ENCODE data around the gene LPCAT1. TPM values are rescaled to one million over a fixed set of nuclear protein-coding genes. Genes with fewer than 3 reads are reported as not detected.
"Not testable (repeated sequence)": the region's sequence is repeated elsewhere in the genome, so short reads cannot be mapped to it uniquely, and the experiment has no call there.

Gene LPCAT1
- total RNA-seq, 2 donors from 2014 or later, result 13.8 to 16.7 TPM

DNA sequence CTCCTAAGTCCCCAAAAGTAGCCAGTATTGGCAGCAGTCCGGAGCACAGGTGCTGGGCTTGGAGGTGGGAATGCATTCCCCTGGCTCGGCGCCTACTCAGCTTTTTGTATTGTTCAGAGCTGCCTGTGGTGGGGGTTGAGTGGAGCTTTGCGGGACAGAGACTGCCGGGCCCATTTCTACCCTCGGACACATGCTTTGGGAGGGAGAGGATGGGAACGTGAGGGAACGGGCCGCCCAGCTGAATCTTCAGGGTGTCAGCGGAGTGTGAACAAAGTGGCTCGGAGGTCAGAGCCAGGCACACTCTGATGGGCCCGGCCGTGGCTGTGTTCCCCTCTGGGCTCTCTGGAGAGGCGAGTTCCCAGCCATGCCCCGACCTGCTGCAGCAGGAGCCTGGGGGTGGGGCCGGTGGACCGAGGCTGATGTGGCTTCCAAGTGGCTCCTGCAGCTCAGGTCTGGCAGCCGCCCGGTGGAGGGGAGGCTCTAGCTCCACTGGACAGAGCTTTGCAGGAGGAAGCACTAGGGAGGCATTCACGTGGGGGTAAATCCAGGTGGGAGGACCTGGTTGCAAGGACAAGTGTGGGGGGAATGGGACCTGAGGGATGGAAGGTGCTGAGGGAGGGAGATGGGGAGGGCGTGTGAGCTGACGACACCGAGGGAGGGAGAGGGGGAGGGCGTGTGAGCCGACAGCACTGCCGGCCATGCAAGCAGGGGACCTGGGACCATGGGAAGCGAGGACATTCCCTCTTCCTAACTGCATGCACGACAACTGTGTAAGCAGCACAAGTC is 47.4 kb downstream of the LPCAT1 start:
- ATAC-seq (no peak), DNase-seq (peak in 1 of 2 donors; percentile 23)
- intact Hi-C loops (cut with DNase I, micrococcal nuclease), result no loop called here

- DNase-seq; ATAC-seq; intact Hi-C loops (cut with DNase I, micrococcal nuclease): not testable (repeated sequence)
Measured at GRCh38 chr5:1475544-1475900, 48.2 kb downstream of the LPCAT1 start.

- ATAC-seq (no peak), DNase-seq (no peak)
- intact Hi-C loops (cut with DNase I, micrococcal nuclease), result no loop called here
Measured at GRCh38 chr5:1474866-1475543, 48.8 kb downstream of the LPCAT1 start.

- intact Hi-C loops (cut with DNase I, micrococcal nuclease), result no loop called here
- ATAC-seq (no peak), DNase-seq (no peak)
Measured at GRCh38 chr5:1474183-1474839, 49.4 kb downstream of the LPCAT1 start.

DNA sequence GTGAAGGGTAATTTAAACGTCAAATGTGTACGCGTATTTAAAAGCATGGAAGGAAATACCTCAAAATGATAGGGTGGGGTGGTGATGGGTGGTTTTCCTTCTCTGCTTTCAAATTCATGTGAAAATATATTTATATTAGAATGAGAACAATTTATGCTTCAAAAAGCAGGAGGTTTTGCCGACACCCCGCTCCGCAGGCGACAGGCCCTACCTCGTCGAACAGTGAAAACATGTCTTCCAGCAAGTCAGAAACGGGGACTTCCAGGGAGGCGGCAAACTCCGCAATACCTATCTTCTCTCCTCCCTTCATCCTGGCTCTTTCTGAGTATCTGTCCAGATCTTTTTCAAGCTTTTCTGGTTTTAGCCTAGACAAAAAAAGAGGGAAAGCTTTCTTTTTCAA is 50.0 kb downstream of the LPCAT1 start:
- ATAC-seq, result no peak
- intact Hi-C loops (cut with DNase I, micrococcal nuclease), result no loop called here
- no peak for DNase-seq

DNA sequence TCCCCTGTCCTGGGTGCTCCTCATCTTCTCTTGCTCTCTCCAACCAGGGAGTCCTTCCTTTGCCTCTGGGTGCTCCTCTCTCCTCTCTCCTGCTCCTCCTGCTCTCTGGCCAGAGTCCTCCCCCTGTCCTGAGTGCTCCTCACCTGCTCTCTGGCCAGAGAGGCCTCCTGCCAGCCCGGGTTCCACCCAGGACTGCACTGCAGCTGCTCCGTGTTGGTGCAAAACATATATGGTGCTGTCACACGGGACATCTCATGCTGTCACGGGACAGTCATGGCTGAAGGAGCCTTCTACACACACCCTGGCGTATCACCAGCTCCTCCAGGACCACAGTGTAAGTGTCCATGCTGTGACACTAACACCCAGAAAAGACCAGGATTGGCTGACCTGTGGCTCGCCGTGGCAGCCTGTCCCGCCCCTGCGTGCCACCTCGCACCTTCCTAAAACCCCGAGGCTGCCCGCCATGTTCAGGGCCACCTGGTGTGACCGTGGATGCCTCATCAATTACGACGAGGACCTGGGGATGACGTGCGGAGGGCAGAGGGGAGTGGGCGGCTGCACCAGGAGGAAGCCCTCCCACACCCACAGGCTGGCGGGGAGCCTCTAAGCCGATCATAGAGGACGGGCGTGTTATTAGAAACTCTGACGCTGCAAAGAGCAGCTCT is 50.7 kb downstream of the LPCAT1 start:
- DNase-seq, result peak in 1 of 2 donors; percentile 20
- ATAC-seq, result no peak
- intact Hi-C loops (cut with DNase I, micrococcal nuclease), result no loop called here

DNA sequence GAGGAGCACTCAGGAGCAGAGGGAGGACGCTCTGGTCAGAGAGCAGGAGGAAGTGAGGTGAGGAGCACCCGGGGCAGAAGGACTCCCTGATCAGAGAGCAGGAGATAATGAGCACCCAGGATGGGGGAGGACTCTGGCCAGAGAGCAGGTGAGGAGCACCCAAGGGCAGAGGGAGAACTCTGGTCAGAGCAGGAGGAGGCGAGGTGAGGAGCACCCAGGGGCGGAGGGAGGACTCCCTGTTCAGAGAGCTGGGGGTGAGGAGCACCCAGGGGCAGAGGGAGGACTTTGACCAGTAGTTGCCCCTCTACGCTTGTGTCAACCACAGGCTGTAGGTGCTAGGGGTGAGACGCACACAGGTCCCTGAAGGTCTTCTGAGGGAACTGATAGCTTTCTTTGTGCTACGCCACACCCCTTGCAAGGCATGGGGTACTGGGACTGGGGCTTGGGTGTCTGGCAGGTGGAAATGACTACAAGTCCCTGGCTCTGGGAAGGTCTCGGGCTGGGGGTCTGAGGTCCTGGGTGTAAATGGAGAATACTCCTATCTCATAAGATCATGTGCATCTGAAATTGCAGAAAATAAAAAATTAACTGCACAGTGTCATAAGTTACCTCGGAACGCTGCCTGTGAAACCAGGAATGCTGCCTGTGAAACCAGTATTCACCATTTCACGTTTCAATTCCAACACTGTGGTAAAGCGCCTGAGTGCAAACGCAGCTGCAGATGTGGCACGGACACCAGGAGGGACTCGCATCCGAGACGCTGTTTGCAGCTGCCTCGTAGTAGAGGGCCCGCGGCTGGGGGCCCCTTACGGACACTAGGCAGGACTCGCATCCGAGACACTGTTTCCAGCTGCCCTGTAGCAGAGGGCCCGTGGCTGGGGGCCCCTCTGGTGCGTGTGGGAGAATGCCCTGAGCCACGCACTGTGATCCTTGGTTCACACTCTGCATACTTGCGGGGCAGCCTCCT is 51.5 kb downstream of the LPCAT1 start:
- intact Hi-C loops (cut with DNase I, micrococcal nuclease), result no loop called here
- ATAC-seq (no peak), DNase-seq (peak in 1 of 2 donors; percentile 19)

DNA sequence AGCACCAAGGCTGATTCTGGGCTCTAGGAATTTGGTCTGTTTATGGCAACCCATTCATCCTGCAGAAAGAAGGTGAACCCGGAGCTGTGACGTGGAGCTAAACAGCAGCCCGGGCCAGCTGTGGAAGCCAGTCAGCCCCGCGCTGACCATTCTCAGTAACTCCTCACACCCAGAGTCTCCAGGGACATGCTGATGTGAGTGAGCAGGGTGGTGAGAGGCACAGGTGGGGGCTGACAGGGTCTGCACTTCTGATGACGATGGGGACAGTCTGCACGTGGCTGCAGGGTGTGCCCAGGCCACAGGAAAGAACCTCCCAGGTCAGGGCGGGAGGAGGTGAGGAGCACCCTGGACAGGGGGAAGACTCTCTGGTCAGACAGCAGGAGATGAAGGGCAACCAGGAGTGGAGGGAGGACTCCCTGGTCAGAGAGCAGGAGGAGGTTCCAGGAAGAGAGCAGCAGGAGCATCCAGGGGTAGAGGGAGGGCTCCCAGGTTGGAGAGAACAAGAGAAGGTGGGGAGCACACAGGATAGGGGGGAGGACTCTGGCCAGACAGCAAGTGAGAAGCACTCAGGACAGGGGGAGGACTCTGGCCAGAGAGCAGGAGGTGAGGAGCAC is 52.4 kb downstream of the LPCAT1 start:
- intact Hi-C loops (cut with DNase I, micrococcal nuclease), result no loop called here
- ATAC-seq (no peak), DNase-seq (no peak)

GRCh38 chr5:1470762-1471211 is 53.0 kb downstream of the LPCAT1 start:
- ATAC-seq, result peak; percentile 50
- intact Hi-C loops (cut with DNase I, micrococcal nuclease), result no loop called here
- DNase-seq, result peak in 1 of 2 donors; percentile 18

DNA sequence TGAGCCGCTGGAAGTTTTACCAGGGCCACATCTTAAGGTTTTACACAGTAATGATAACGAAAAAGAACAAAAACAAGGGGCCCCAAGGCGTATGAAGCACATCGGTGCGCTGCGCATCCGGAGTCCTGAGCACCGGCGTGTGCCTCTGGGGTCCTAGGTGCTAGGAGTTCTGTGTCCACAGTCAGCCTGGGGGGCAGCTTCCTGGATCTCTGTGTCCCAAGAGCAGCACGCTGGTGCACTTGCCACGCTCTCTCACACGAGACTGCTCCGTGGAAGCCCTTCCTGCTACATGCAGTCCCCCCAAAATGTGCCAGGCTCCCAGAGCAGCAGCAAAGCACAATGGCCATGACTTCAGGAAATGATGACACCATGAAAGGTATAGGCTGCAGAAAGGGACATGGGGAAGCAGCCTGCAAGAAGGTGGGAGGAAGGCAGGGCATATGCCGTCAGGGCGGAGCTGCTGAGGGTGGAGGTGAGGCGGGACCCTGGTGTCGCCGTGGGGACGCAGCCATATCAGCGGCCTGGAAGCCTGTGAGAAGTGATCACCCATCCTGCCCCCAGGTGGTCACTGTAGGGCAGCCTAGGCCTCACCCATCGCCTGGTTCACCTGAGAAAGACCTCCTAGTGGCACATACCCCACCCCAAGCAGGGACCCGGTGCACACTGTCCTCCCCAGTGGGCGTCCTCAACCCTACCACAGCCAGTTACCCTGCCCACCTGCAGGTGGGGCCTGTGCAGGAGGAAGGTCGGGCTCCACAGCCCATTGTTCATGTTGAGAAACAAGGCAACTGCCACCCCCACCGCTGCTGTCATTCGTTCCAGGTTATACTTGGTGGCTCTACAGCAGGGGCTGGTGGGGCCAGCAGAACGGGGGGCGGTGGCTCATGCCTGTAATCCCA is 54.9 kb downstream of the LPCAT1 start:
- ATAC-seq (no peak), DNase-seq (peak in 1 of 2 donors; percentile 21)
- intact Hi-C loops (cut with DNase I, micrococcal nuclease), result no loop called here

DNA sequence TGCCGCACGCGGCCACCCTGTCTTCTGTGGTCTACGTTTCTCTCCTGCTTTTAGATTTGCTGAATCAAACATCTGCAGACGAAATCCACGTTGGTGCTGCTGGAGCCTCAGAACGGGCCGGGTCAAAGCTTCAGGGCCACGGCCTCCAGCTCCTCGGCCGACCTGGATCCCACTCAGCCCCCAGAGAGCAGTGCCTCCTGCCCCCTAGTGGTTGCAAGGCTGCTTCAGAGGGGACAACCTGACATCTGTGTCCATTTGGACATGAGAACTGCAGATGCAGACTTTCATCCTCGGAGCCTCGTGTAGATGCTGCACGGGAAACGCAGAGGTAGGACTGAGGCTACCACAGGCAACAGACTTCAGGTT is 55.5 kb downstream of the LPCAT1 start:
- ATAC-seq (peak; percentile 57), DNase-seq (peak; percentile 23 to 43)
- intact Hi-C loops (cut with DNase I, micrococcal nuclease), result no loop called here

GRCh38 chr5:1467341-1468246 is 56.2 kb downstream of the LPCAT1 start:
- no peak for ATAC-seq
- DNase-seq, result peak in 1 of 2 donors; percentile 19
- intact Hi-C loops (cut with DNase I, micrococcal nuclease), result no loop called here

GRCh38 chr5:1466631-1467265 is 57.0 kb downstream of the LPCAT1 start:
- no peak for ATAC-seq
- peak in 1 of 2 donors; percentile 23 for DNase-seq
- intact Hi-C loops (cut with DNase I, micrococcal nuclease), result no loop called here

- ATAC-seq, result no peak
- no peak for DNase-seq
Measured at GRCh38 chr5:1465966-1466471, 57.7 kb downstream of the LPCAT1 start.

GRCh38 chr5:1465117-1465516 is 58.6 kb downstream of the LPCAT1 start:
- ATAC-seq, result no peak
- intact Hi-C loops (cut with DNase I, micrococcal nuclease), result no loop called here

More at GRCh38 chr5:1465966-1466471, 57.7 kb downstream of the LPCAT1 start:
- intact Hi-C loops (cut with DNase I, micrococcal nuclease), result no loop called here

More at GRCh38 chr5:1465117-1465516, 58.6 kb downstream of the LPCAT1 start:
- DNase-seq, result no peak

Measured in left colon (tissue), 2 donors.